ENCODE data around the gene TLDC2.

DNA sequence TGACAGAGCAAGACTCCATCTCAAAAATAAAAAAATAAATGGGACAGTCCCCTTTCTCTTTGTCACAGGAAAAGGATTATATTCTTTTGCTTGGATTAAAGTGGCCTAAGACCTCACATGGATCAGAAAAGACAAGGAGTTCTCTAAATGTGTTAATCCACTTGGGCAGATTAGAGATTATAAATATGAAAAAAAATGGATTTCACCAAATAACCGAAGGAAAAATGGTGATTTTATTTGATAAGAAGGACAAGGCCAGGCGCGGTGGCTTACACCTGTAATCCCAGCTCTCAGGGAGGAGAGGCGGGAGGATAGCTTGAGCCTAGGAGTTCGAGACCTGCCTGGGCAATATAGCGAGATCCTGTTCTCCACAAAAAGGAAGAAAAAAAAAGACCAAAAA is 53.8 kb downstream of the TLDC2 start:
- TF ChIP-seq CTCF (IDR thresholded peaks at IDR 0.05) (no peak), ZFX (IDR thresholded peaks at IDR 0.05; ENCODE audit: borderline replicate concordance) (no peak)
